ENCODE measurements around the gene TSC2. TPM values are rescaled to one million over a fixed set of nuclear protein-coding genes. Genes with fewer than 3 reads are reported as not detected.
A peak's percentile ranks its signal among the peaks of the same experiment; 100 is the strongest.

The TSC2 gene
- total RNA-seq, 3 donors from 2014 or later (not counting 1 experiment from before 2014, with no cell fraction given), result 135 to 197 (median 161) TPM

DNA sequence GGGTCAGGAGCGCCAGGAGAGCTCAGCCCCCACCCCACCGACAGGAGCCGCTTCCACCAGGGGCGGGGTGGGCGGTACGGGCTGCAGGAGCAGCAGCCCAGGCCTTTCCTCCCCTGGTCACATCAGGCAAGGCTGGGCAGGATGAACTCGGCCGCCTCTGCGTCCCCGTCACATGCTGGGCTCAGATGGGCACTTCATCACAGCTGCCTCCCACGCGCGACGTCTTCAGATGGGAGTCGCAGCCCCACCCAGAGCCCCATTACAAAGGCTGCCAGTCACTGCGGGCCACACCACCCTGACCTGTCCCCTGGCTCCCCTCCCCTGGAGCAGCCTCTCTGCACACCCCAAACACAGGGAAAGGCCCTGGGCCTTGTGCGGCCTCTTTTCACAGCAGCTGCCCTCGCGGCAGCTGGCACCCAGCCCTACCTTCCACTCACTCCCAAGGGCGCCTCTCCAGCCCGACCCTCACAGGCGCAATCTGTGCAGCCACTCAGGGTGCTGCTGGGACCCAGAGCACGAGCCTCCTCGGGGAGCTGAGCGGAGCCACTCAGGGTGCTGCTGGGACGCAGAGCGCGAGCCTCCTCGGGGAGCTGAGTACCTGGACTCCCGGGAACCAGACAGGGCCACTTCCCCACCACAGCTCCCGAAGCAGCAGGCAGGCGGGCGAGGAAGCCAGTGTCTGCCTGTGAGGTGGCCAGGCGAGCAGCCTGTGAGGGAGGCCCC lies 42.8 kb upstream of the TSC2 start:
- Histone ChIP-seq H3K4me1 (ENCODE audit: control insufficient read depth, insufficient read depth, low read length) (peaks cover 55% of the 10 kb centered on the region), H3K27ac (ENCODE audit: low read length) (no peak overlapping the region), H3K9me3 (ENCODE audit: control insufficient read depth, insufficient read depth, low read length) (no peaks in the 10 kb centered on the region), H3K36me3 (ENCODE audit: control insufficient read depth, insufficient read depth, low read length) (peaks cover 30% of the 10 kb centered on the region), H3K4me3 (ENCODE audit: low read length) (no peak overlapping the region), H3K27me3 (ENCODE audit: control insufficient read depth, insufficient read depth, low read length) (no peaks in the 10 kb centered on the region)
- Mint-ChIP-seq H3K36me3 (no peaks in the 10 kb centered on the region), H3K27ac (no peak overlapping the region), H3K27me3 (ENCODE audit: low read depth in 2 of 2) (no peaks in the 10 kb centered on the region), H3K9me3 (no peaks in the 10 kb centered on the region), H3K4me3 (no peak overlapping the region), H3K4me1 (peaks cover 23 to 50% of the 10 kb centered on the region in 2 donors)
- TF ChIP-seq CTCF (IDR thresholded peaks at IDR 0.05), result no peak
- no peak for ATAC-seq
- intact Hi-C loops (cut with micrococcal nuclease), result loop anchor here (10.0 kb wide), 2 partner anchors 480 to 660 kb away; no protein-coding TSS in a partner anchor
- no peak for DNase-seq
- WGBS (ENCODE audit: insufficient coverage), result 83% methylated on average over 34 of the region's 34 CpGs

GRCh38 chr16:2005646-2006045 lies 42.1 kb upstream of the TSC2 start:
- Histone ChIP-seq H3K27me3 (ENCODE audit: control insufficient read depth, insufficient read depth, low read length) (no peaks in the 10 kb centered on the region), H3K9me3 (ENCODE audit: control insufficient read depth, insufficient read depth, low read length) (no peaks in the 10 kb centered on the region), H3K4me1 (ENCODE audit: control insufficient read depth, insufficient read depth, low read length) (peaks cover 62% of the 10 kb centered on the region), H3K4me3 (ENCODE audit: low read length) (no peak overlapping the region), H3K36me3 (ENCODE audit: control insufficient read depth, insufficient read depth, low read length) (peaks cover 26% of the 10 kb centered on the region), H3K27ac (ENCODE audit: low read length) (no peak overlapping the region)
- no peaks in the 10 kb centered on the region for H3K36me3 Mint-ChIP-seq
- H3K27me3 Mint-ChIP-seq (ENCODE audit: low read depth in 2 of 2), result no peaks in the 10 kb centered on the region
- H3K9me3 Mint-ChIP-seq, result no peaks in the 10 kb centered on the region
- peaks cover 28 to 54% of the 10 kb centered on the region in 2 donors for H3K4me1 Mint-ChIP-seq
- no peak for DNase-seq
- no peak for TF ChIP-seq CTCF (IDR thresholded peaks at IDR 0.05)
- no peak for ATAC-seq
- H3K27ac Mint-ChIP-seq, result peak overlapping the region; percentile 18 to 52
- intact Hi-C loops (cut with micrococcal nuclease), result loop anchor here (10.0 kb wide), 2 partner anchors 479 to 659 kb away; no protein-coding TSS in a partner anchor
- peak overlapping the region; percentile 28 for H3K4me3 Mint-ChIP-seq
- 57% methylated on average over 21 of the region's 21 CpGs for WGBS (ENCODE audit: insufficient coverage)

- H3K27ac ChIP-seq (ENCODE audit: low read length), result no peak overlapping the region
- intact Hi-C loops (cut with micrococcal nuclease), result loop anchor here (10.0 kb wide), 2 partner anchors 478 to 658 kb away; no protein-coding TSS in a partner anchor
Measured at GRCh38 chr16:2006317-2006716, 41.5 kb upstream of the TSC2 start.

More at GRCh38 chr16:2006317-2006716, 41.5 kb upstream of the TSC2 start:
- no peaks in the 10 kb centered on the region for H3K27me3 ChIP-seq (ENCODE audit: control insufficient read depth, insufficient read depth, low read length)
- ATAC-seq, result no peak
- peak overlapping the region; percentile 40 for H3K4me3 Mint-ChIP-seq
- 93% methylated on average over 8 of the region's 8 CpGs for WGBS (ENCODE audit: insufficient coverage)
- no peaks in the 10 kb centered on the region for H3K9me3 ChIP-seq (ENCODE audit: control insufficient read depth, insufficient read depth, low read length)
- no peaks in the 10 kb centered on the region for H3K36me3 Mint-ChIP-seq
- no peaks in the 10 kb centered on the region for H3K9me3 Mint-ChIP-seq
- H3K27me3 Mint-ChIP-seq (ENCODE audit: low read depth in 2 of 2), result no peaks in the 10 kb centered on the region
- H3K4me3 ChIP-seq (ENCODE audit: low read length), result no peak overlapping the region
- no peak for DNase-seq
- H3K4me1 ChIP-seq (ENCODE audit: control insufficient read depth, insufficient read depth, low read length), result peaks cover 64% of the 10 kb centered on the region
- H3K36me3 ChIP-seq (ENCODE audit: control insufficient read depth, insufficient read depth, low read length), result peaks cover 22% of the 10 kb centered on the region
- peaks cover 28 to 54% of the 10 kb centered on the region in 2 donors for H3K4me1 Mint-ChIP-seq
- H3K27ac Mint-ChIP-seq, result peak overlapping the region; percentile 18 to 94
- TF ChIP-seq CTCF (IDR thresholded peaks at IDR 0.05), result no peak
